ENCODE results near the gene STK32B.

- TF ChIP-seq ZNF140 (tag by site-specific recombination; IDR thresholded peaks at IDR 0.05) (no peak), PATZ1 (tag by site-specific recombination; IDR thresholded peaks at IDR 0.05) (no peak), ZBTB26 (tag by site-specific recombination; optimal IDR thresholded peaks at IDR 0.05) (no peak), CTCF (tag by site-specific recombination; IDR thresholded peaks at IDR 0.05) (no peak), ZNF311 (tag by site-specific recombination; IDR thresholded peaks at IDR 0.05; ENCODE audit: borderline replicate concordance) (no peak), ZNF473 (tag by site-specific recombination; IDR thresholded peaks at IDR 0.05) (no peak)
Observed at GRCh38 chr4:5383191-5383980, 332.1 kb downstream of the STK32B start.

Measured in HEK293 (cell line).